Activated CD8-positive, alpha-beta memory T cell treated with anti-CD3 and anti-CD28 coated beads for 36 hours (primary cell): ENCODE data around the gene KAT7. TPM values are rescaled to one million over a fixed set of nuclear protein-coding genes. Genes with fewer than 3 reads are reported as not detected.
"Not testable (repeated sequence)": the region's sequence is repeated elsewhere in the genome, so short reads cannot be mapped to it uniquely, and the experiment has no call there.

Experiments used
- CTCF ChIA-PET: fragments of 350-600 bp; sonication (Branson Sonifier 250); formaldehyde crosslinking; loops from one replicate; lab custom pipeline; 2021; ENCODE audit warnings: antibody characterized with exemption; lab: Charles Lee
- POLR2A ChIA-PET: fragments of 350-600 bp; sonication (Branson Sonifier 250); formaldehyde crosslinking; loops from one replicate; lab custom pipeline; 2021; ENCODE audit warnings: antibody characterized with exemption; lab: Charles Lee
- total RNA-seq, 2 experiments: library from RNA; stranded (reverse); gene quantifications; one replicate each; pipeline ENCODE4 v1.2.3, GENCODE V29; 2021

KAT7 gene
- total RNA-seq, 2 experiments from 2014 or later, result 60.5 to 61.2 TPM

GRCh38 chr17:49756323-49757150 is 31.9 kb upstream of the KAT7 start:
- ChIA-PET CTCF (interaction anchor here (0.6 to 1.9 kb wide), 3 partner anchors 8 to 187 kb away, joined by 3 to 7 read pairs (median 4); no protein-coding TSS in a partner anchor), POLR2A (interaction anchor here (0.6 to 1.0 kb wide), 3 partner anchors 10 to 61 kb away, joined by 3 to 4 read pairs (median 4); no protein-coding TSS in a partner anchor)

GRCh38 chr17:49757151-49757777 is 31.2 kb upstream of the KAT7 start:
- CTCF ChIA-PET, result interaction anchor here (1.5 kb wide), 1 partner anchor 9 kb away, joined by 7 read pairs; no protein-coding TSS in a partner anchor
- POLR2A ChIA-PET, result interaction anchor here (1.0 kb wide), 1 partner anchor 10 kb away, joined by 4 read pairs; no protein-coding TSS in a partner anchor

- POLR2A ChIA-PET, result not testable (repeated sequence)
These were observed 29.9 kb upstream of the KAT7 start for GRCh38 chr17:49758464-49759010.

GRCh38 chr17:49759203-49759602 is 29.3 kb upstream of the KAT7 start:
- CTCF ChIA-PET, result interaction anchor here (0.5 kb wide), 1 partner anchor 27 kb away, joined by 4 read pairs; no protein-coding TSS in a partner anchor
- POLR2A ChIA-PET, result interaction anchor here (0.6 kb wide), 1 partner anchor 60 kb away, joined by 3 read pairs; no protein-coding TSS in a partner anchor

More at GRCh38 chr17:49758464-49759010, 29.9 kb upstream of the KAT7 start:
- CTCF ChIA-PET, result not testable (repeated sequence)

- POLR2A ChIA-PET, result interaction anchor here (0.5 kb wide), 1 partner anchor 167 kb away, joined by 7 read pairs; no protein-coding TSS in a partner anchor
- CTCF ChIA-PET, result no interaction called here
These were observed 28.2 kb upstream of the KAT7 start for GRCh38 chr17:49760296-49760695.

GRCh38 chr17:49760932-49761558 is 27.4 kb upstream of the KAT7 start:
- ChIA-PET CTCF (interaction anchor here (0.9 kb wide), 1 partner anchor 53 kb away, joined by 4 read pairs; the partner anchor contains the start of gene SLC35B1), POLR2A (interaction anchor here (0.5 to 3.7 kb wide), 3 partner anchors 12 to 168 kb away, joined by 7 to 19 read pairs (median 9); no protein-coding TSS in a partner anchor)

GRCh38 chr17:49762151-49762941 is 26.1 kb upstream of the KAT7 start:
- POLR2A ChIA-PET, result interaction anchor here (0.6 to 3.7 kb wide), 5 partner anchors 13 to 54 kb away, joined by 3 to 19 read pairs (median 8); partner anchors contain the start of gene SLC35B1

GRCh38 chr17:49763735-49764558 is 24.5 kb upstream of the KAT7 start, which contains the start of gene FAM117A:
Gene FAM117A (minus strand): TSS chr17:49764131. CDS start chr17:49764087, 44 bp downstream.
- ChIA-PET POLR2A (interaction anchor here (0.6 to 3.7 kb wide), 11 partner anchors 13 to 331 kb away, joined by 3 to 19 read pairs (median 8); partner anchors contain the start of genes KAT7 and SLC35B1), CTCF (interaction anchor here (0.9 to 3.7 kb wide), 6 partner anchors 15 to 194 kb away, joined by 3 to 18 read pairs (median 4); partner anchors contain the start of genes KAT7 and SLC35B1)

More at GRCh38 chr17:49762151-49762941, 26.1 kb upstream of the KAT7 start:
- CTCF ChIA-PET, result interaction anchor here (1.7 to 3.7 kb wide), 3 partner anchors 13 to 53 kb away, joined by 4 to 18 read pairs (median 13); partner anchors contain the start of gene SLC35B1

- POLR2A ChIA-PET, result interaction anchor here (0.6 to 3.7 kb wide), 9 partner anchors 15 to 330 kb away, joined by 3 to 19 read pairs (median 12); partner anchors contain the start of genes KAT7 and SLC35B1
- CTCF ChIA-PET, result interaction anchor here (0.9 to 3.7 kb wide), 5 partner anchors 16 to 195 kb away, joined by 3 to 18 read pairs (median 5); partner anchors contain the start of genes KAT7 and SLC35B1
These were observed 23.8 kb upstream of the KAT7 start for GRCh38 chr17:49764559-49765180.

GRCh38 chr17:49766918-49767530 is 21.5 kb upstream of the KAT7 start:
- ChIA-PET POLR2A (interaction anchor here (0.6 kb wide), 1 partner anchor 38 kb away, joined by 4 read pairs; no protein-coding TSS in a partner anchor), CTCF (interaction anchor here (0.6 to 0.9 kb wide), 2 partner anchors 11 to 197 kb away, joined by 3 read pairs; no protein-coding TSS in a partner anchor)

GRCh38 chr17:49775546-49776260 is 12.8 kb upstream of the KAT7 start:
- ChIA-PET POLR2A (interaction anchor here (0.6 kb wide), 1 partner anchor 98 kb away, joined by 5 read pairs; no protein-coding TSS in a partner anchor), CTCF (interaction anchor here (0.7 to 1.3 kb wide), 3 partner anchors 11 to 59 kb away, joined by 3 read pairs; no protein-coding TSS in a partner anchor)

GRCh38 chr17:49776551-49777300 is 11.8 kb upstream of the KAT7 start:
- ChIA-PET CTCF (interaction anchor here (0.7 to 1.3 kb wide), 3 partner anchors 10 to 60 kb away, joined by 3 read pairs; no protein-coding TSS in a partner anchor), POLR2A (interaction anchor here (0.6 kb wide), 2 partner anchors 13 to 99 kb away, joined by 3 to 5 read pairs; no protein-coding TSS in a partner anchor)

- POLR2A ChIA-PET, result interaction anchor here (0.5 kb wide), 1 partner anchor 38 kb away, joined by 6 read pairs; no protein-coding TSS in a partner anchor
- CTCF ChIA-PET, result interaction anchor here (1.3 kb wide), 1 partner anchor 27 kb away, joined by 4 read pairs; no protein-coding TSS in a partner anchor
These were observed 10.9 kb upstream of the KAT7 start for GRCh38 chr17:49777563-49777962.
